Measurements from ENCODE around the gene KCTD2.
"Not testable (repeated sequence)": the region's sequence is repeated elsewhere in the genome, so short reads cannot be mapped to it uniquely, and the experiment has no call there.

KCTD2 gene

GRCh38 chr17:75059369-75060345 lies 12.6 kb downstream of the KCTD2 start:
- DNase-seq, result no peak

- DNase-seq, result no peak
These were observed 13.5 kb downstream of the KCTD2 start for GRCh38 chr17:75060434-75061054.

GRCh38 chr17:75061055-75061438 lies 14.0 kb downstream of the KCTD2 start:
- DNase-seq, result no peak

- DNase-seq, result no peak
These were observed 14.6 kb downstream of the KCTD2 start for GRCh38 chr17:75061618-75062017.

- no peak for DNase-seq
These were observed 16.2 kb downstream of the KCTD2 start for GRCh38 chr17:75063201-75063600.

GRCh38 chr17:75063626-75064025 lies 16.6 kb downstream of the KCTD2 start:
- no peak for DNase-seq

- DNase-seq, result no peak
These were observed 17.0 kb downstream of the KCTD2 start for GRCh38 chr17:75064040-75064439.

- DNase-seq, result no peak
These were observed 17.4 kb downstream of the KCTD2 start for GRCh38 chr17:75064460-75064859.

- DNase-seq, result no peak
These were observed 18.0 kb downstream of the KCTD2 start for GRCh38 chr17:75064867-75065561.

GRCh38 chr17:75065562-75066151 lies 18.6 kb downstream of the KCTD2 start:
- no peak for DNase-seq

GRCh38 chr17:75067856-75068255 lies 20.8 kb downstream of the KCTD2 start:
- DNase-seq, result no peak

- DNase-seq, result no peak
These were observed 21.7 kb downstream of the KCTD2 start for GRCh38 chr17:75068750-75069149.

- DNase-seq, result no peak
These were observed 22.8 kb downstream of the KCTD2 start for GRCh38 chr17:75069783-75070182.

- DNase-seq, result not testable (repeated sequence)
These were observed 24.6 kb downstream of the KCTD2 start for GRCh38 chr17:75071478-75072271.

GRCh38 chr17:75072909-75073308 lies 25.9 kb downstream of the KCTD2 start:
- not testable (repeated sequence) for DNase-seq

- DNase-seq, result no peak
These were observed 26.6 kb downstream of the KCTD2 start for GRCh38 chr17:75073618-75074047.

- DNase-seq, result no peak
These were observed 27.5 kb downstream of the KCTD2 start for GRCh38 chr17:75074532-75074931.

GRCh38 chr17:75075597-75076336 lies 28.7 kb downstream of the KCTD2 start:
- no peak for DNase-seq

- DNase-seq, result no peak
These were observed 30.1 kb downstream of the KCTD2 start for GRCh38 chr17:75077072-75077495.

- DNase-seq, result peak; percentile 33 to 40
These were observed 30.7 kb downstream of the KCTD2 start for GRCh38 chr17:75077496-75078283.
